Activated CD8-positive, alpha-beta memory T cell treated with anti-CD3 and anti-CD28 coated beads, Interleukin-2, amount 50 U/mL, for 24 hours (primary cell): Measurements from ENCODE around the gene COPS9.

Experiments
- DNase-seq: peaks from one replicate; pipeline ENCODE4 v3.0.0-alpha.2; 2020; ENCODE audit errors: extremely low read depth

Gene COPS9

GRCh38 chr2:240136013-240136670 lies at the start of gene COPS9:
Gene COPS9 (minus strand): TSS chr2:240136305. CDS start chr2:240136284, 21 bp downstream.
- peak; percentile 58 for DNase-seq

- DNase-seq, result no peak
These were observed 48.6 kb upstream of the COPS9 start for GRCh38 chr2:240184656-240185055.

- no peak for DNase-seq
These were observed 47.9 kb upstream of the COPS9 start for GRCh38 chr2:240183875-240184590.

GRCh38 chr2:240183006-240183874 lies 47.1 kb upstream of the COPS9 start:
- no peak for DNase-seq

- DNase-seq, result no peak
These were observed 46.4 kb upstream of the COPS9 start for GRCh38 chr2:240182476-240182875.

GRCh38 chr2:240182001-240182400 lies 45.9 kb upstream of the COPS9 start:
- DNase-seq, result no peak

- DNase-seq, result no peak
These were observed 44.0 kb upstream of the COPS9 start for GRCh38 chr2:240179941-240180666.

- no peak for DNase-seq
These were observed 43.2 kb upstream of the COPS9 start for GRCh38 chr2:240179186-240179815.

GRCh38 chr2:240178564-240178963 lies 42.5 kb upstream of the COPS9 start:
- DNase-seq, result no peak

- DNase-seq, result no peak
These were observed 38.4 kb upstream of the COPS9 start for GRCh38 chr2:240174496-240174895.

GRCh38 chr2:240172071-240172895 lies 36.2 kb upstream of the COPS9 start:
- no peak for DNase-seq

GRCh38 chr2:240170883-240171282 lies 34.8 kb upstream of the COPS9 start:
- DNase-seq, result no peak

GRCh38 chr2:240170354-240170735 lies 34.2 kb upstream of the COPS9 start:
- no peak for DNase-seq

GRCh38 chr2:240169486-240170353 lies 33.6 kb upstream of the COPS9 start:
- DNase-seq, result no peak

GRCh38 chr2:240168546-240169361 lies 32.6 kb upstream of the COPS9 start:
- no peak for DNase-seq

- DNase-seq, result no peak
These were observed 31.9 kb upstream of the COPS9 start for GRCh38 chr2:240168041-240168440.

- no peak for DNase-seq
These were observed 31.4 kb upstream of the COPS9 start for GRCh38 chr2:240167588-240167880.

GRCh38 chr2:240166761-240167587 lies 30.9 kb upstream of the COPS9 start:
- no peak for DNase-seq
